ENCODE results near the gene ZFC3H1.

DNA sequence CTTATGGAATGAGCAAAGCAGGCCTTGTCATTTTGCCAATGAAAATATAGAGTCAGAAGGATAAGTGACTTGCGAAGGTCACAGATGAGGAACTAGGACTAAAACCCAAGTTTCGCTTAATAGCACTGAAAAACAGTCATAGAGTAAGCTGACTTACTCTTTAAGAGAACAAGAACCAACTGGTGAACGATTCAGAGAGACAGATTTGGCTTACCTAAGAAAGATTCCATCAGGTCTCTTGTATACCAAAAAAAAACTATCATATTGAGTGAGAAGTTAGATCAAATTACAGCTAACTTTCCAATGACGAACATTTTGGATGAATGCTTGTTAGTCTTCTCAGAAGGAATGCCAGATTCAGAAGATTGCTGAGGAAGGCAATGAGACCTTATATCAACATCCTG, 74.2 kb downstream of the ZFC3H1 start:
- TF ChIP-seq, protein P1, sequence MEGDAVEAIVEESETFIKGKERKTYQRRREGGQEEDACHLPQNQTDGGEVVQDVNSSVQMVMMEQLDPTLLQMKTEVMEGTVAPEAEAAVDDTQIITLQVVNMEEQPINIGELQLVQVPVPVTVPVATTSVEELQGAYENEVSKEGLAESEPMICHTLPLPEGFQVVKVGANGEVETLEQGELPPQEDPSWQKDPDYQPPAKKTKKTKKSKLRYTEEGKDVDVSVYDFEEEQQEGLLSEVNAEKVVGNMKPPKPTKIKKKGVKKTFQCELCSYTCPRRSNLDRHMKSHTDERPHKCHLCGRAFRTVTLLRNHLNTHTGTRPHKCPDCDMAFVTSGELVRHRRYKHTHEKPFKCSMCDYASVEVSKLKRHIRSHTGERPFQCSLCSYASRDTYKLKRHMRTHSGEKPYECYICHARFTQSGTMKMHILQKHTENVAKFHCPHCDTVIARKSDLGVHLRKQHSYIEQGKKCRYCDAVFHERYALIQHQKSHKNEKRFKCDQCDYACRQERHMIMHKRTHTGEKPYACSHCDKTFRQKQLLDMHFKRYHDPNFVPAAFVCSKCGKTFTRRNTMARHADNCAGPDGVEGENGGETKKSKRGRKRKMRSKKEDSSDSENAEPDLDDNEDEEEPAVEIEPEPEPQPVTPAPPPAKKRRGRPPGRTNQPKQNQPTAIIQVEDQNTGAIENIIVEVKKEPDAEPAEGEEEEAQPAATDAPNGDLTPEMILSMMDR (IDR thresholded peaks at IDR 0.05), result no peak
- no peak for TF ChIP-seq POLR2AphosphoS5 (IDR thresholded peaks at IDR 0.05)

Measured in breast epithelium (tissue), 3 donors.